Activated B cell treated with CpG ODN at 0.5 μM for 24 hours (primary cell): ENCODE results near the gene ATRNL1. TPM values are rescaled to one million over a fixed set of nuclear protein-coding genes. Genes with fewer than 3 reads are reported as not detected.

ENCODE experiments used
- ATAC-seq: fragments of 200-7000 bp; cut with Tn5 transposase; one replicate; pipeline ENCODE4 v1.10.0; 2021; ENCODE audit warnings: low read depth, mild to moderate bottlenecking, moderate library complexity
- CTCF ChIA-PET: fragments of 350-600 bp; sonication (Branson Sonifier 250); formaldehyde crosslinking; loops from one replicate; lab custom pipeline; 2021; ENCODE audit warnings: antibody characterized with exemption; lab: Charles Lee
- POLR2A ChIA-PET: fragments of 350-600 bp; sonication (Branson Sonifier 250); formaldehyde crosslinking; loops from one replicate; lab custom pipeline; 2021; ENCODE audit warnings: antibody characterized with exemption; lab: Charles Lee
- DNase-seq: peaks from one replicate; pipeline ENCODE4 v3.0.0; 2022
- H3K27ac Mint-ChIP-seq: one replicate; pipeline ENCODE4 v1.8.0; 2020; ENCODE audit warnings: mixed read lengths
- H3K27me3 Mint-ChIP-seq: one replicate; pipeline ENCODE4 v1.8.0; 2021; ENCODE audit warnings: mixed read lengths
- H3K36me3 Mint-ChIP-seq: one replicate; pipeline ENCODE4 v1.8.0; 2021; ENCODE audit warnings: low read depth, mixed read lengths
- H3K4me1 Mint-ChIP-seq: one replicate; pipeline ENCODE4 v1.8.0; 2021; ENCODE audit warnings: mixed read lengths
- H3K4me3 Mint-ChIP-seq: one replicate; pipeline ENCODE4 v1.8.0; 2020; ENCODE audit warnings: mild to moderate bottlenecking, mixed read lengths
- H3K9me3 Mint-ChIP-seq: one replicate; pipeline ENCODE4 v1.8.0; 2020; ENCODE audit warnings: mixed read lengths
- intact Hi-C: fragments of 100-400 bp; cut with micrococcal nuclease; formaldehyde crosslinking; loops from one replicate; pipeline ENCODE4 v1.15.1; 2024
- total RNA-seq: library from RNA; stranded (reverse); gene quantifications from 2 replicates; pipeline ENCODE4 v1.2.3, GENCODE V29; 2022
- TF ChIP-seq, protein P1 (sequence below): fragments of 200-600 bp; IDR thresholded peaks from one replicate; pipeline ENCODE4 v1.8.0; 2022; ENCODE audit warnings: antibody characterized with exemption, mild to moderate bottlenecking

The ATRNL1 gene
- total RNA-seq, 1 donor from 2014 or later, result 1.2 TPM

DNA sequence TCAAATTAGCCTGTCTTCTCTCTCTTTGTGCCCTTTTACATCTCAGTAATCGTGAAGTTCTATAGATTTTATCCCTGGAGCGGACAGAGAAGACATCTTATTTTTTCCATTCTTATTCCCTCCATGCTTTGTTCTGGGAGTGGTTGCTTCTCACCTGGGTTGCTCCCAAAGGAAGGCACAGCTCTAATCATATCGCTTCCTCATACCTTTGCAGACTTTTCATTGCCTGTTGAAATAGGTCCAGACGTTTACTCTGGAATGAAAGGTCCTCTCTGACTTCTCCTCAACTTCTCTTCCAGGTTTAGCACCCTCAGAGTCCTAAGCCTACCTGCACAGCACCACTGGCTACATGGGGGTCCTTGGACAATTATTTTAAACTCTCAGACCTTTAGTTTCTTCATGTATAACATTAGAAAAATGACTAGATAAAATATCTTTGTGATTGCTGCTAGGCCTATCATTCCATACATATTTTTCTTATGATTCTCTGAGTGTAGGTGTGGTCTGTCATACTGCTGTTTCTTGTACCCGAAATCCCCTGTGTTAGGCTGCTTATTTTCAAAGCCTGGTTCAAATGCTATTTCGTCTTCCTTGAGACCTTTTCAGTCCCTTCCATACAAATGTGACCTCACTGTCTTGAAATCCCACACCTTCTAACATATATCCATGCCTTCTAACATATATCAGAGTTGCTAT lies 761.7 kb downstream of the ATRNL1 start:
- Mint-ChIP-seq H3K27ac (no peak overlapping the region), H3K27me3 (no peaks in the 10 kb centered on the region), H3K4me3 (no peak overlapping the region), H3K9me3 (no peaks in the 10 kb centered on the region), H3K4me1 (no peaks in the 10 kb centered on the region), H3K36me3 (no peaks in the 10 kb centered on the region)
- ChIA-PET POLR2A (no interaction called here), CTCF (no interaction called here)
- DNase-seq (no peak), ATAC-seq (no peak)
- TF ChIP-seq, protein P1, sequence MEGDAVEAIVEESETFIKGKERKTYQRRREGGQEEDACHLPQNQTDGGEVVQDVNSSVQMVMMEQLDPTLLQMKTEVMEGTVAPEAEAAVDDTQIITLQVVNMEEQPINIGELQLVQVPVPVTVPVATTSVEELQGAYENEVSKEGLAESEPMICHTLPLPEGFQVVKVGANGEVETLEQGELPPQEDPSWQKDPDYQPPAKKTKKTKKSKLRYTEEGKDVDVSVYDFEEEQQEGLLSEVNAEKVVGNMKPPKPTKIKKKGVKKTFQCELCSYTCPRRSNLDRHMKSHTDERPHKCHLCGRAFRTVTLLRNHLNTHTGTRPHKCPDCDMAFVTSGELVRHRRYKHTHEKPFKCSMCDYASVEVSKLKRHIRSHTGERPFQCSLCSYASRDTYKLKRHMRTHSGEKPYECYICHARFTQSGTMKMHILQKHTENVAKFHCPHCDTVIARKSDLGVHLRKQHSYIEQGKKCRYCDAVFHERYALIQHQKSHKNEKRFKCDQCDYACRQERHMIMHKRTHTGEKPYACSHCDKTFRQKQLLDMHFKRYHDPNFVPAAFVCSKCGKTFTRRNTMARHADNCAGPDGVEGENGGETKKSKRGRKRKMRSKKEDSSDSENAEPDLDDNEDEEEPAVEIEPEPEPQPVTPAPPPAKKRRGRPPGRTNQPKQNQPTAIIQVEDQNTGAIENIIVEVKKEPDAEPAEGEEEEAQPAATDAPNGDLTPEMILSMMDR, result no peak
- intact Hi-C loops, result no loop called here

DNA sequence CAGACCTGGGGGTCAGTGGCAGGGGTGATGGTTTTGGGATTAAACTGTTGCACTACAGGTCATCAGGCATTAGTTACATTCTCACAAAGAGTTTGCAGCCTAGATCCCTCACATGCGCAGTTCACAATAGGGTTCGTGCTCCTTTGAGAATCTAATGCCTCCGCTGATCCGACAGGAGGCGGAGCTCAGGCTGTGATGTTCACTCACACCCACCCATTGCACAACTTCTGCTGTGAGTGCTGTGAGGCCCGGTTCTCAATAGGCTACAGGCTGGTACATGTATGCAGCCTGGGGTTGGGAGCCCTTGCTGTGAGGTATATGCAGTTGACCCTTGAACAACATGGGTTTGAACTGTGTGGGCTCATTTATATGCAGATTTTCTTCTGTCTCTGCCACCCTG lies 763.4 kb downstream of the ATRNL1 start:
- ChIA-PET CTCF (no interaction called here), POLR2A (no interaction called here)
- H3K36me3 Mint-ChIP-seq, result no peaks in the 10 kb centered on the region

DNA sequence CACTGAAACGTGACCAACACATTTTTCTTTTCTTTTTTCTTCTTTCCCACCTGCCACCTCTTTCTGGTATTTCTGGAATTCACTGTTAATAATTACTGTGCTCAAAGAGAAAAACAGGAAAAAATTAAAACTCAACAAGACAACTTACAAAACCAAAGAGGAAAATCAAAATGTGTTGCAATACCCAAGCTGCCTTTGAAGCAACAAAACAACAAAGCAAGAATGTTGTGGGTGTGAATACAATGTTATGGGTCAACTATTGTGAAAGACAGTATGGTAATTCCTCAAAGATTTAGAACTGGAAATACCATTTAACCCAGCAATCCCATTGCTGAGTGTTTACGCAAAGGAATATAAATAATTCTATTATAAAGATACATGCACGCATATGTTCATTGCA lies 764.7 kb downstream of the ATRNL1 start:
- no peaks in the 10 kb centered on the region for H3K36me3 Mint-ChIP-seq
- H3K27ac Mint-ChIP-seq, result no peak overlapping the region
- no peaks in the 10 kb centered on the region for H3K4me1 Mint-ChIP-seq
- no peaks in the 10 kb centered on the region for H3K27me3 Mint-ChIP-seq
- ChIA-PET POLR2A (no interaction called here), CTCF (no interaction called here)
- no peak overlapping the region for H3K4me3 Mint-ChIP-seq
- no peak for DNase-seq
- TF ChIP-seq, protein P1, result no peak
- no peaks in the 10 kb centered on the region for H3K9me3 Mint-ChIP-seq
- intact Hi-C loops, result no loop called here
- ATAC-seq, result no peak

More for the DNA sequence above, 763.4 kb downstream of the ATRNL1 start:
- ATAC-seq (no peak), DNase-seq (no peak)
- Mint-ChIP-seq H3K4me1 (no peaks in the 10 kb centered on the region), H3K27me3 (no peaks in the 10 kb centered on the region), H3K9me3 (no peaks in the 10 kb centered on the region), H3K27ac (no peak overlapping the region), H3K4me3 (no peak overlapping the region)
- TF ChIP-seq, protein P1, result no peak
- intact Hi-C loops, result no loop called here

DNA sequence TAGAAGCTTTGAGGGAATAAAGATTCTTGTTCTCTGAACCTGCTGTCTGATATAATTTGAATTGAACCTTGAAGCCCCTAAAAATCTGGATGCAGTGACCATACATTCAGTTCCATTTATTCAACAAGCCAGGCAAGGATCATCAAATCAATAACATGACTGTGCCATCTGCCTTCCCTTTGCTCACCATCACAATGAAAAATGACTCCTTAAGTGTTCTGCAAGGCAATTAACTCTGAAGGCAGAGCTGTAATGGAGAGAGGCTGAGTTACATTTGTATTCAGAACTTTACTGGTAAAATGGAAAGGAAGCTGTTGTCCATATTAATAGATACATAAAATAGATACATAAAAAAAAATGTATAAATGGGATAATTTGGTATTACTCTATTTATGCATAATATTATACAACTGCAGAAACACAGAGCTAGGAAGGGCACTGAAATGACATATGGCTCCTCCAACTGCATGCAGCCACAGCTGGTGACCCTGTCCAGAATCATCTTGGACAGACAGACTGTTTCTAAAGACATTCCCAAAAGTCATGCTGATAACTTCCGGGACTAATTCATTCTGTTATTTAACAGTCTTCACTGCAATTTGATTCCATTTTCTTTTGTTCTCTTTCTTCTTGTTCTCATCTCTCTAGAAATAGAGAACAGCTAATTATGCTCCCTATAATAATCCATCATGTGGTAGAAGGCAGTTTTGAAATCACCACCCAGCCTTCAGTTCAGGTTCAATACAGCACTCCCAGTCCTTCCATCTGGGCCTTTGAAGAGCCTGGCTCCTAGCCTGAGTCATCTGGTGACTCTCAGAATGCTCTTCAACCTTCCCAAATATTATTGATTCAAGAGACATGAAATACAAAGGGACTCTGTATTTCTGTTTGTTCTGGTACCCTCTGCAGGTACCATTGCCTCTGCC lies 767.3 kb downstream of the ATRNL1 start:
- no peak for DNase-seq
- ChIA-PET CTCF (no interaction called here), POLR2A (no interaction called here)
- Mint-ChIP-seq H3K9me3 (no peaks in the 10 kb centered on the region), H3K4me3 (no peak overlapping the region), H3K4me1 (no peaks in the 10 kb centered on the region), H3K36me3 (no peaks in the 10 kb centered on the region), H3K27ac (no peak overlapping the region), H3K27me3 (no peaks in the 10 kb centered on the region)
- no peak for ATAC-seq
- TF ChIP-seq, protein P1, result no peak
- intact Hi-C loops, result no loop called here

DNA sequence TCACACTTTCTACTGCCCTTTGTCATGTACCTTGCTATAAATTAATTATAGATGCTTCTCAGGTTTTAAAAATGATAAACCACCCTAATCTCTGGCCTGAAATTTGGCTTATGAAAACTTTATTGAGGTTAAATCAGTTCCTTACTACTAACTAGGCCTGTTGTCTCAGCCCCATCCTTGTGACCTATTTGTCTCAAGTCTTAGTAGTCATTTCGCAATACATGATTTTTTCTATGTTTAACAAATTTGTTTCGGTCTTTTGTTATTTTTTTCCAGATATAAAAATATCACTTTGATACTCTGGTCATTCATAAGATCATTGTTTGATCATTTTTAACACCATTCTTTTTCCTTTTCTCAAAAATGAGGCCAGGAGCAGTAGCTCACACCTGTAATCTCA lies 768.3 kb downstream of the ATRNL1 start:
- DNase-seq, result no peak
- ChIA-PET CTCF (no interaction called here), POLR2A (no interaction called here)
- no peaks in the 10 kb centered on the region for H3K36me3 Mint-ChIP-seq
- no peak for ATAC-seq
- TF ChIP-seq, protein P1, result no peak
- intact Hi-C loops, result no loop called here
- no peak overlapping the region for H3K27ac Mint-ChIP-seq
- no peaks in the 10 kb centered on the region for H3K27me3 Mint-ChIP-seq
- no peak overlapping the region for H3K4me3 Mint-ChIP-seq
- H3K9me3 Mint-ChIP-seq, result no peaks in the 10 kb centered on the region
- H3K4me1 Mint-ChIP-seq, result no peaks in the 10 kb centered on the region
